Breast epithelium (tissue), 4 donors: ENCODE measurements around the gene CRTAP. TPM values are rescaled to one million over a fixed set of nuclear protein-coding genes. Genes with fewer than 3 reads are reported as not detected.
"Not testable (repeated sequence)": the region's sequence is repeated elsewhere in the genome, so short reads cannot be mapped to it uniquely, and the experiment has no call there.

Source experiments
- DNase-seq, 2 donors: peaks; one replicate each; pipeline ENCODE4 v3.0.0-alpha.2; 2019; ENCODE audit warnings: low spot score in 2 of 2
- H3K27ac ChIP-seq, 2 donors: fragments of 200-600 bp; sonication (generic) in 1 of 2; one replicate each; pipeline ENCODE4 v1.5.1; 2016 to 2019; ENCODE audit warnings: mild to moderate bottlenecking in 1 of 2
- H3K27me3 ChIP-seq, 2 donors: fragments of 200-600 bp; sonication (generic) in 1 of 2; one replicate each; pipeline versions ENCODE4 v1.5.1 to v1.6.0; 2017 to 2019; ENCODE audit warnings: control low read depth in 1 of 2, mild to moderate bottlenecking in 1 of 2
- H3K36me3 ChIP-seq: fragments of 200-600 bp; one replicate; pipeline ENCODE4 v1.5.1; 2019
- H3K4me1 ChIP-seq, 2 donors: fragments of 200-600 bp; sonication (generic); one replicate each; pipeline ENCODE4 v1.5.1; 2016 to 2019; ENCODE audit warnings: control low read depth in 1 of 2
- H3K4me3 ChIP-seq, 3 donors: fragments of 200-600 bp; sonication (generic); 1 replicate in 2 of 3; 2 replicates in 1 of 3; pipeline ENCODE4 v1.5.1; 2016 to 2019; ENCODE audit warnings: mild to moderate bottlenecking in 3 of 3, moderate library complexity in 2 of 3
- H3K9me3 ChIP-seq, 2 donors: fragments of 200-600 bp; sonication (generic) in 1 of 2; one replicate each; pipeline ENCODE4 v1.5.1; 2016 to 2019; ENCODE audit warnings: control low read depth in 1 of 2
- CTCF ChIP-seq, 3 donors: fragments of 450-650 bp; IDR thresholded peaks; one replicate each; pipeline ENCODE4 v1.5.1; 2016 to 2017; ENCODE audit warnings: antibody characterized with exemption in 3 of 3, mild to moderate bottlenecking in 3 of 3, moderate library complexity in 3 of 3
- POLR2A ChIP-seq: fragments of 450-650 bp; IDR thresholded peaks from one replicate; pipeline ENCODE4 v1.6.1; 2016; ENCODE audit warnings: antibody characterized with exemption, mild to moderate bottlenecking, moderate library complexity
- POLR2AphosphoS5 ChIP-seq, 3 donors: sonication (generic); formaldehyde crosslinking; IDR thresholded peaks; one replicate each; pipeline ENCODE4 v1.6.1; 2017; ENCODE audit warnings: antibody characterized with exemption in 3 of 3
- intact Hi-C: fragments of 100-400 bp; cut with DNase I; formaldehyde crosslinking; loops from one replicate; pipeline ENCODE4 v1.15.1; 2023; ENCODE audit warnings: low total_unique reads
- total RNA-seq, 3 donors: library from RNA; depleted of rRNA; stranded (reverse); fragments of >200 nt; gene quantifications; one replicate each; pipeline ENCODE4 v1.1.0, GENCODE V29; 2016

CRTAP gene
- total RNA-seq, 3 donors from 2014 or later: 158 to 535 (median 180) TPM

GRCh38 chr3:33137691-33138090 lies 23.9 kb downstream of the CRTAP start:
- Histone ChIP-seq H3K36me3 (peaks cover 5% of the 10 kb centered on the region), H3K4me3 (no peak overlapping the region), H3K4me1 (no peaks in the 10 kb centered on the region), H3K27ac (no peak overlapping the region), H3K9me3 (no peaks in the 10 kb centered on the region), H3K27me3 (no peaks in the 10 kb centered on the region)
- TF ChIP-seq CTCF (IDR thresholded peaks at IDR 0.05): no peak
- no peak for TF ChIP-seq POLR2AphosphoS5 (IDR thresholded peaks at IDR 0.05)
- no peak for TF ChIP-seq POLR2A
- DNase-seq: no peak
- intact Hi-C loops: no loop called here

- intact Hi-C loops, H3K4me3 ChIP-seq, H3K27me3 ChIP-seq, H3K9me3 ChIP-seq, H3K4me1 ChIP-seq, DNase-seq, H3K36me3 ChIP-seq, H3K27ac ChIP-seq: not testable (repeated sequence)
Observed at GRCh38 chr3:33139006-33139623, 25.3 kb downstream of the CRTAP start.

GRCh38 chr3:33139996-33140395 lies 26.2 kb downstream of the CRTAP start:
- Histone ChIP-seq H3K4me1 (no peaks in the 10 kb centered on the region), H3K27me3 (no peaks in the 10 kb centered on the region), H3K9me3 (no peaks in the 10 kb centered on the region), H3K27ac (no peak overlapping the region), H3K4me3 (no peak overlapping the region), H3K36me3 (no peaks in the 10 kb centered on the region)
- DNase-seq: no peak
- TF ChIP-seq CTCF (IDR thresholded peaks at IDR 0.05) (no peak), POLR2A (no peak), POLR2AphosphoS5 (IDR thresholded peaks at IDR 0.05) (no peak)
- intact Hi-C loops: no loop called here

- Histone ChIP-seq H3K36me3 (no peaks in the 10 kb centered on the region), H3K27ac (no peak overlapping the region), H3K27me3 (no peaks in the 10 kb centered on the region), H3K9me3 (no peaks in the 10 kb centered on the region), H3K4me1 (no peaks in the 10 kb centered on the region), H3K4me3 (no peak overlapping the region)
- TF ChIP-seq CTCF (IDR thresholded peaks at IDR 0.05): no peak
- TF ChIP-seq POLR2AphosphoS5 (IDR thresholded peaks at IDR 0.05): no peak
- TF ChIP-seq POLR2A: no peak
- intact Hi-C loops: no loop called here
- DNase-seq: no peak
Observed at GRCh38 chr3:33141006-33141405, 27.2 kb downstream of the CRTAP start.

GRCh38 chr3:33144433-33144832 lies 30.6 kb downstream of the CRTAP start:
- TF ChIP-seq POLR2A (no peak), POLR2AphosphoS5 (IDR thresholded peaks at IDR 0.05) (no peak), CTCF (IDR thresholded peaks at IDR 0.05) (no peak)
- Histone ChIP-seq H3K27ac (no peak overlapping the region), H3K4me1 (no peaks in the 10 kb centered on the region), H3K36me3 (no peaks in the 10 kb centered on the region), H3K27me3 (no peaks in the 10 kb centered on the region), H3K4me3 (no peak overlapping the region), H3K9me3 (no peaks in the 10 kb centered on the region)
- intact Hi-C loops: no loop called here
- no peak for DNase-seq
